CD4-positive, alpha-beta T cell treated with Interleukin-2 at 100 ng/mL for 4 hours (primary cell): ENCODE measurements around the gene ATP11A.
A peak's percentile ranks its signal among the peaks of the same experiment; 100 is the strongest.

Experiments
- DNase-seq: peaks from one replicate; pipeline ENCODE4 v3.0.0-alpha.2; 2020; ENCODE audit warnings: low spot score

ATP11A gene

GRCh38 chr13:112761701-112762689, 72.2 kb downstream of the ATP11A start:
- DNase-seq = no peak

DNA sequence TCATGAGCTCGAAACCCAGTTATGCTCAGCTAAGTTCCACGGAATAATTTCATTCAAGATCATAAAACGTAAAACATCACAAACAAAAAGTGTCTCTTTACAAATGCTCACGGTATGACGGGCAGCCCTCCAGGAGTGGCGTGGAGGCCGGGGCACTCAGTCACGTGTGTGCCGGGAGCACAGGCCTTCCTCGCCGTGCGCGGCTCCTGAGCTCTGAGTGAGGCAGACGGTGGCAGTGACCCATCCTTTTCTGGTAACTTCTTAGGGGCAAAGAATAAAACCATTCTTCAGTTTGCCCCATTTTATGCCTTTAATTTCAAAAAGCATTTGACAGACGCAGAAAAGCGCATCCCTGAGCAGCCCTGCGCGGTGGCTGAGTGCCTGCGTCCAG, 72.8 kb downstream of the ATP11A start:
- DNase-seq = no peak

- no peak for DNase-seq
Measured at GRCh38 chr13:112764028-112764427, 74.2 kb downstream of the ATP11A start.

DNA sequence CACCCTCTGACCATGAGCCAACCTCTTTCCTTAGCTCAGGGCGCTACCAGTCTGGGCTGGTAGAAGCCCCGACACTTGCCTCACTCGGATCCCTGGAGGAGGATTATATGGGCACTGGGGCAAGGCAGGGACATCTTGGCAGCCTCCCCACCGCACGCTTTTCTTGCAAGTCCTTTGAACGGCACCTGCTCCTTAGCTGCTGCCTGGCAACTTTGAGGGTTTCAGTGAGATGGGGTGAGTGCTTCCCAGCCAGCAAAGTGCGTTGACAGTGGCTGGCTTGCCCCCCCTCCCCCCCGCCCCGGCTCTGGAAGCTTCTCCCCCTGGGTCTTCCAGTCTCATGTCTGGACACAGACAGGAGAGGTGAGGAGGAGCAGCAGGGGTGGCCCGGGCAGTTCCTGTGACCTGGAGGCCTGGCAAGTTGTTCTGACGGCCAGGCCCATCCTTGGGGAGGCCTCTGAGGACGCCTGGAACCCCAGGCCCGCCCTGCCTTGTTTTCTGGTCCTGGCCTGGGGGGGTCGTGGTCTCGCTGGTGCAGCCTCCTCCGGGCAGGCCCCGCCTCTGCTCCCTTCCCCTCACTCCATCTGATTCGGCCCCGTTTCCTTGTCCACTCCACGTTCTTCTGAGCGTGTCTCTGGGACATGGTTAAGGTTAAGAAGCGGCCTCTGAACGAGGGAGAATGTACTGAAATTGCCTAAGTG, 75.2 kb downstream of the ATP11A start:
- DNase-seq = no peak

GRCh38 chr13:112765731-112766130, 75.9 kb downstream of the ATP11A start:
- no peak for DNase-seq

DNA sequence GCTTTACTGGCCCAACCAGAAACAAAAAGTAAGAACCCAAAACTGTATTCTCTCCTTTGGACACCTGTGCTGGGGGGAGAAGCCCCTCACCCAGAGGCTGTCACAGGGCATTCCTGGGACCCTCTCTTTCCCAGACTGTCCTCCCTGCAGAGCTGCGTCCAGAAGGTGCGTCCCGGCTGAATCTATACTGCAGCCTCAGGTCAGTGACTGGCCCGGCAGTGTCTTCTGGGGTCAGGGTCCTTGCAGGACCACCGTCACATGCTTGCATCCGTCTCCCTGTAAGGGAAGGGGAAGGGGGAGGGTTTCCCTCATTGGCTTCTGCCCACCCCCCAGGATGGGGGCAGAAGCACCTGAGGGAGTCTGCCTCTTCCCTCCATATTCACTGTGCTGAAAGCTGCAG, 76.5 kb downstream of the ATP11A start:
- DNase-seq = no peak

GRCh38 chr13:112767506-112768471, 78.0 kb downstream of the ATP11A start:
- peak; percentile 12 for DNase-seq

DNA sequence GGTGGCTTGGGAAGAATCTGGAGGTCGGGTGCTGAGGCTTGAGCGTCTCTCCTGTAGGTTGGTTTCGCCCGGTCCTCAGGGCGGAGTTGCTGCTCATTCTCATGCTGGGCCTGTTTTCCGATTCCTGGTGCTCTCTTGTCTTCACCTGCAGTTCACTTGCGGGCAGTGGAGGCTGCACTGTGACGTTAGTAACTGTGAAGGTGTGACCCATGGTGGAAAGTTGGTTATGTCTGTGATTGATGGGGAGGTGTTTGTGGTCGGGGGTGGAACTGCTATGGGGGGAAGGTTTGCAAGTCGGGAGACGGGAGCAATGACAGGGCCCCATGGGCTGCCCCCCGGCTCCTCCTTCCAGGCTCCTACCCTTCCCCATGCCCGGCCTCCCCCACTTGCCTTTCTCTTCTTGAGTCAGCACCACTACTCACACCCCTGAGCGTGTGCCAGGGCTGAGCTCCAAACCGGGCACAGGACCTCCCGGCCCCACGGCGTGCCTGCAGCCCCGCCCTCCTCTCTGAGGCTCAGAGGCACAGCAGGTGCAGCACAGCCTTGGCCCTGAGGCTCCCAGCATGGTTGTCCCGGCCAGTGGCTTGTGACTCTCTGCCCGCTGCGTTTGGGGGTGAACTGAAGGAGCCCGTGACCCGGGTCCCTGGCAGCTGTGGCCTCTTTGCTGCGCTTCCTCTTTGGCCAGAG, 79.1 kb downstream of the ATP11A start:
- peak; percentile 7 for DNase-seq

DNA sequence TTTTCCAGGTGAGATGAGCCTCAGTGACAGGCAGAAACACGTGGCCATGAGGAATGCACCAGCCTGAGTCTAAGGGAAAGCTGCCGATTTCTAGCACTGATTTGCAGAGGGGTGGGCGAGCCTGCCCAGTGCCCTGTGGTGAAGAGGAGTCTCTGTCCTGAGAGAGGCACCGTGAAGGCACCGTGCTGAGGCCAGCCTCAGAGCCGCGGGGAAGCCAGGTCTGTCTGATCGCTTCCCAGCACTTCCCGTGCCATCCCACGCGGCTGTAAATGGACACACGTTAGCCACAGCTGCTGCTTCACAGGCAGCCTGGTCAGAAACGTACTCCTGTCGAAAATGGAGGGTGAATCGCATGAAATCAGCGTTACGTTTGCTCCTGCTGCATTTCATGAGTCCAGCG, 79.8 kb downstream of the ATP11A start:
- DNase-seq = no peak

GRCh38 chr13:112770504-112770903, 80.7 kb downstream of the ATP11A start:
- DNase-seq = no peak

DNA sequence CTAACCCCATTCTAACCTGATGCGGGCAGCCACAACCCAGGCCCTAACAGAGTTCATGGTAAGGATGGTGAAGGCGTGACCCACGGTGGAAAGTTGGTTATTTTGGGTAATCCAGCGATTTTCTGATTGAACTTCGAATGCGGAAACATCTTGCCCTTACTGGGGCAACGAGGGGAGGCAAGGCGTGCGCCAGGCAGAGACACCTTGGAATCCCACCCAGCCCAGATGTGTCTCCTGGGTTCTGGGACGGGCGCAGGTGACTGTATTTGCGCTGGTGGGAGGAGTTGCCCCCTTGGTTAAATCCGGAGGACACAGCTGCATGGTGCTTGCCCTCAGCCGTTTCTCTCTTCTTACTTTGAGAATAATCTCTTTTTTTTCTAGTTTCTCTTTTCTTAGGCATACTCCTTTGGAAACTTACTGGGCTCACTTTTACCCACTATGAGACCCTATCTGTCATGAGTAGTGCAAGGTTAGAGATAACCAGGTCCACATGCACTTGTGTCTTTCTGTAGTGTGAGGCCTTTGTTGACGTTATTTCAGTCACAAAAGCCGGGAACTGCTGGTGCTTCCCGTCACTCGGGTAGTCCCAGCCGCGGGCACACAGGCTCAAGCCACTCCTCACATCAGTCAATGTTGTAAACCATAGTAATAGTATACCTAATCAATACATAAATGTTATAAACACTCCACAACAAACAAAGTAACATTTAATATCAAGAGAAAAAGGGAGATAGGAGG, 81.5 kb downstream of the ATP11A start:
- no peak for DNase-seq

DNA sequence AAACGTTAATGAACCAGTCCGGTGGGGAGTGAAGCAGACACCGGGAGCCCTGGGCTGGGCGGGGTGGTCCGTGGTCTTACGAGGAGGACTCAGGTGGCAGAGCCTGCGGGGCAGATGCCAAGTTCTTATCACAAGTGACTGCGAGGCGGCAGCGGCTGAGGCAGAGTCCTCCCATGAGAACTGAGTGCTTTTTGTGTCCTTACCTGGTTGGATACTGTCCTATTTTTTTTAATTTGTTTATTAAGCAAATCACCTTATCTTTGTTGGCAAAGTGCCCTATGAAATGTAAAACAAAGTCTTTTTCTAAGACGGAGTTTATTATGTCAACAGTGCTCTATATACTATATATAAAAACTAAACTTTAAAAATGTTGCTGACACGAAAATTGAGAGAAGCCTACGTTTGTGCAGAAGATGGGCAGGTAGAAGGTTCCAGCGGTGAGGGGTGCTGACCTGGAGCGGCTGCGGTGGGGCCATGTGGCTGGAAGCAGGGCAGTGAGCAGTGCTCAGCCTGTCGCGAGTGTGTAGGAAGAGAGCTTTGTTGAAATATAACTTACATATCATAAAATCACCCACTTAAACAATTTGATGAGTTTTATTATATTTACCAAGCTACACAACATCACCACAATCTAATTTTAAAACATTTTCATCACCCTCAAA, 82.2 kb downstream of the ATP11A start:
- DNase-seq = no peak

DNA sequence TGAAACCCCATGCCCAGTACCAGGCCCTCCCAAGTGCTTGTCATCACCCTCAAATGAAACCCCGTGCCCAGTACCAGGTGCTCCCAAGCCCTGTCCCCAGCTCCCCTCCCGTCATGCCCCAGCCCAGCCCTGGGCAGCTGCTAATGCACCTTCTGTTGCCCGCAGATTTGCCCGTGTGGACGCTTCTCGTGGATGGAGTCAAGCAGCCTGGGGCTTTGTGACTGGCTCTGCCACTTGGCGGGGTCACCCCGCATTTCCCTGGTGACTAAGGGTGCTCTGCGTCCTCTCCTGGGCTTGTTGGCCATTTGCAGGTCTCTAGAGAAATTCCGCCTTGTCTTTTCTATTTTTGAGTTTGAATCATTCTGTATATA, 82.7 kb downstream of the ATP11A start:
- no peak for DNase-seq

DNA sequence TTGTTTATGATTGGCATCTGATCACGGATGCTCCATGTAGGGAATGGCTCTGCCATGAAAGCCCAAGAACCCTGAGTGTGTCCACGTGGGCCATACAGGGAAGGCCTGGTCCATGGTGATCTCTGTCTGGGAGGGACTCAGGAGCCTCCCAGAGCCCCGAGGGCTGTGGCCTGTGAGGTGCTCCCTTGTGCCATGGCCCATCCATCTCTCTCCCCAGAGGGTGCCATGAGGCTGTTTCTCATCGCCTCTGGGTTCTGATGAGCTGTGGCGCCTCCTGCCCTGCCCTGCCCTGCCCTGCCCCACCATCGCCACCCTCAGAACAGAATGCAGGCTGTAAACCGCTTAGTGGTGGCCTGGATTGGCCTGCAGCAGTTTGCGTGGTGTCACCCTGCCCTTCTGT, 83.1 kb downstream of the ATP11A start:
- no peak for DNase-seq

DNA sequence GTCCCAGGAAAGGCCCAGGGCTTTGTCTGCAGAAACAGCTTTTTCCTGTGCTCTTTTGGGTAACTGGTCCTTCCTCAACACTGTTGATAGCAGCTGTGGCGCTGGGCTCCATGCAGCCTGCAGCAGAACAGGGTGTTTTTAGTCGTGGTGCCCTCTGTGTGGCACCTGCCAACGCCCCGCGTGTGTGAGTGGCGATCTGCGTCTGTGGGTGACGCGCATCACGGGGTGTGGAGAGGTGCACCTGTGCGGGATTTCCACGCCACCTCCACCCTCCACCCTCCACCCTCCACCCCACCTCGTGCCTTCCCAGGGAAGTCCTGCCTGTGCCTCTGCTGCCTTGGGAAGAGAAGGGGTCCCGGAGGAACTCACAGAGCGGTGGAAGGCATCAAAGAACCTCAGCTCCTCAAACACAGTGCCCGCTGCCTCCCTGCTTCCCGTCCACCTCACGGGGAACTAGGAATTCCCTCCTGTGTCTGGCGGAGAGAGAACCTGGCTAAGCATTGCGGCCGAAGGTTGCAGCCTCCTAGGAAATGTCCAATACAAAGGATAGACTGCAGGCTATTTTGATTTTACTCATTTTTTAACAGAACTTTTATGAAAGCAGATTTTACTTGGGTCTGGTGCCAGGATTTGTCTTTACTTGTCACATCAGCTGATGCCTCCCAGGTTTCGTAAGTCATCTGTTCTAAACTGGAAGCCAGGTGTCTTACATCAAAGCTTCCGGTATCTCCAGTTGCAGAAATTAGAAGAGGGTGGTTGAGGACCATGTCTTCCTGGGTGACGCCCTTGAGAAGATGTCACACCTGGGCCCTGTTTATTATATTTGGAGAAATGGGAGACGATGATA, 84.0 kb downstream of the ATP11A start:
- no peak for DNase-seq

GRCh38 chr13:112774448-112774792, 84.6 kb downstream of the ATP11A start:
- no peak for DNase-seq

- no peak for DNase-seq
Measured at GRCh38 chr13:112774829-112775565, 85.2 kb downstream of the ATP11A start.

DNA sequence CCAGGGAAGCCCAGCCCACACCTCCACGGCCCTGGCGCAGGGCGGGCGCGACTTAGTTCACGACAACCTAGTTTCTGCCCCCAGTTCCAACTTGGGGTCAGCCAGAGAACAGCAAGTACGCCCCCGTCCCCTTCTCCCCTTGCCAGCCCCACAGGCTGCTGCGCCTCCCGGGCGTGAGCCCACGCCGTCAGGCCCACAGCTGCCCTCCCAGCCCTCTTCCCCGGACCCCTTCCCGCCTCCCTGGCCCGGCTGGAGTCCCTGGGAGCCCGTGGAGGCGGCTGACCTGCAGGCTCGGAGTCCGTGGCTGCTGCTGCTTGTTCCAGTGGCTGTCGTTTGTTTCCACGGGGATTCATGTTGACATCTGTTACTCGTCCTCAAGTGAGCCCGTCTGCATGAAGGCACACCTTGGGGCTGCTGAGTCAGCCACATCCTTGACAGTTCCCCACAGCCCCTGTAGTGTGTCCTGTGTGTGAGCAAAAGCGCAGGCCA, 86.0 kb downstream of the ATP11A start:
- no peak for DNase-seq

GRCh38 chr13:112776354-112776753, 86.5 kb downstream of the ATP11A start:
- DNase-seq = no peak
